ENCODE measurements around the gene GRM7.

Gene GRM7

DNA sequence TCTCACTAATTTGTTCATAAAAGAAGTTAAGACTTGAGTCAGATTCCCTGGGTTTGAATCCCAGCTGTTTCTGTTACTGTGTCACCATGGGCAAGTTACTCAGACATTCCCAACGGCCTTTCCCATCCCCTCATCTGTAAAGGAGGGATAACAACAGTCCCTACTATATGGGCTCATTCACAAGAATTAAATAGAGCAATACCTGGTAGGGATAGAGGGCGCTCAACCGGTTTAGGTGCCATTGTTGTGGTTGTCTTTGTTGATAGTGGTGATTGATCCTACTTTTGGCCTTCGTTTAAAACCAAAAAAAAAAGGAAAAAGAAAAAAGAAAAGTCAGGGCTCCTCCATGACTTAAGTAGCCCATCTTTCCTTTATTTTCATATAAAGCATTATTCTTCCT, 563.1 kb downstream of the GRM7 start:
- no peak overlapping the region for H3K4me2 ChIP-seq (ENCODE audit: low read length)
- H3K4me3 ChIP-seq (ENCODE audit: low read length), result no peak overlapping the region
- H3K27me3 ChIP-seq (ENCODE audit: low read depth, low read length), result no peaks in the 10 kb centered on the region
- H3K9me3 ChIP-seq (ENCODE audit: insufficient read depth, low read length), result no peaks in the 10 kb centered on the region
- H2AFZ ChIP-seq (ENCODE audit: low read depth, low read length), result no peak overlapping the region
- no peak overlapping the region for H3K9ac ChIP-seq (ENCODE audit: low read length)
- H3K4me1 ChIP-seq (ENCODE audit: low read length), result no peaks in the 10 kb centered on the region
- no peaks in the 10 kb centered on the region for H3K79me2 ChIP-seq (ENCODE audit: low read length)
- no peaks in the 10 kb centered on the region for H3K36me3 ChIP-seq (replicated peaks; ENCODE audit: low read depth, low read length)
- TF ChIP-seq EZH2phosphoT487 (IDR thresholded peaks at IDR 0.05; ENCODE audit: low read depth), result no peak
- TF ChIP-seq, protein P1, sequence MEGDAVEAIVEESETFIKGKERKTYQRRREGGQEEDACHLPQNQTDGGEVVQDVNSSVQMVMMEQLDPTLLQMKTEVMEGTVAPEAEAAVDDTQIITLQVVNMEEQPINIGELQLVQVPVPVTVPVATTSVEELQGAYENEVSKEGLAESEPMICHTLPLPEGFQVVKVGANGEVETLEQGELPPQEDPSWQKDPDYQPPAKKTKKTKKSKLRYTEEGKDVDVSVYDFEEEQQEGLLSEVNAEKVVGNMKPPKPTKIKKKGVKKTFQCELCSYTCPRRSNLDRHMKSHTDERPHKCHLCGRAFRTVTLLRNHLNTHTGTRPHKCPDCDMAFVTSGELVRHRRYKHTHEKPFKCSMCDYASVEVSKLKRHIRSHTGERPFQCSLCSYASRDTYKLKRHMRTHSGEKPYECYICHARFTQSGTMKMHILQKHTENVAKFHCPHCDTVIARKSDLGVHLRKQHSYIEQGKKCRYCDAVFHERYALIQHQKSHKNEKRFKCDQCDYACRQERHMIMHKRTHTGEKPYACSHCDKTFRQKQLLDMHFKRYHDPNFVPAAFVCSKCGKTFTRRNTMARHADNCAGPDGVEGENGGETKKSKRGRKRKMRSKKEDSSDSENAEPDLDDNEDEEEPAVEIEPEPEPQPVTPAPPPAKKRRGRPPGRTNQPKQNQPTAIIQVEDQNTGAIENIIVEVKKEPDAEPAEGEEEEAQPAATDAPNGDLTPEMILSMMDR (IDR thresholded peaks at IDR 0.05; ENCODE audit: low read depth, low read length), result no peak
- H3K27ac ChIP-seq (ENCODE audit: low read length), result no peak overlapping the region
- H4K20me1 ChIP-seq (ENCODE audit: insufficient read depth, low read length), result no peaks in the 10 kb centered on the region

DNA sequence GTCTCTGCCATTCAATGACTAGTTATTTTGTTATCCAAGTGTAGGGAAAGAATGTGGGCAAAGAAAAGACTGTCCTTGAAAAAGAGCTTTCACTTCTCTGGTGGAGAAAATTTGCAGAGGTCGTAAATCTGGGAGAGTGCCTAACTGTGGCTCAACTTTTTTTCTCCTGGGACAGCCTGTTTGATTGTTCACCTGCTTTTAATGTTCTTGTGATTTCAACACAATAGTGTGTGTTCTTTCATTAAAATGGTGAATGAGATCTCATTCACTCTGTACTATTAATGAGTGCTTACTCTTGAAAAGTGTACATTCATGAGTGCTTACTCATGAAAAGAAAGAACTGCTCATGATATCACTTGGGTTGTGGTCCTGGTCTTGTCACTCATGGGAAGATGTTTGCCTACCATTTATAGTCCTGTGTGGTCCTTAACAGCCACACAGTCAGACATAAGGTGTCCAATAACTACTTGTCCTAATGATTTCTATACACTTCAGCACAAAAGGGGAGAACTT, 567.3 kb downstream of the GRM7 start:
- Histone ChIP-seq H3K36me3 (replicated peaks; ENCODE audit: low read depth, low read length) (no peaks in the 10 kb centered on the region), H4K20me1 (ENCODE audit: insufficient read depth, low read length) (no peaks in the 10 kb centered on the region), H3K27me3 (ENCODE audit: low read depth, low read length) (no peaks in the 10 kb centered on the region), H3K9ac (ENCODE audit: low read length) (no peak overlapping the region), H3K4me3 (ENCODE audit: low read length) (no peak overlapping the region), H3K79me2 (ENCODE audit: low read length) (no peaks in the 10 kb centered on the region), H3K27ac (ENCODE audit: low read length) (no peak overlapping the region), H3K9me3 (ENCODE audit: insufficient read depth, low read length) (peaks cover 7% of the 10 kb centered on the region), H2AFZ (ENCODE audit: low read depth, low read length) (no peak overlapping the region), H3K4me1 (ENCODE audit: low read length) (no peaks in the 10 kb centered on the region), H3K4me2 (ENCODE audit: low read length) (no peak overlapping the region)
- TF ChIP-seq EZH2phosphoT487 (IDR thresholded peaks at IDR 0.05; ENCODE audit: low read depth), result no peak
- TF ChIP-seq, protein P1 (IDR thresholded peaks at IDR 0.05; ENCODE audit: low read depth, low read length), result no peak

DNA sequence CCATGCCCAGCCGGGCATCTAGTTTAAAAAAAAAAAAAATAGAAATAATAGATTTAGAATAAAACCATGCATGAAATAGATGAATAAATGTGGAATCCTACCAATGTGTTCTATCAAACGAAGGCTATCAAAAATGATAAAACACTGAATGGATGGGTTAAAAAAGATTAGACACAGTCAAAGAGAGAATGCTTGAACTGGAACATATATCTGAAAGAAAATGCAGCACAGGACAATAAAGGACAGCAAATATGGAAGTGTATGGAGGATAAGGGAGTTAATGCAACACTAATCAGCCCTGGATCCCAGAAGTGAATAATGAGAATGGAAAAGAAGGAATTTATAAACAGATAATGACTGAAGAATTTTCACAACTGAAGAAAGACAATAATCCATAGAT, 571.7 kb downstream of the GRM7 start:
- Histone ChIP-seq H3K27me3 (ENCODE audit: low read depth, low read length) (no peaks in the 10 kb centered on the region), H3K36me3 (replicated peaks; ENCODE audit: low read depth, low read length) (no peaks in the 10 kb centered on the region), H3K9me3 (ENCODE audit: insufficient read depth, low read length) (peaks cover 10% of the 10 kb centered on the region), H2AFZ (ENCODE audit: low read depth, low read length) (no peak overlapping the region), H3K4me1 (ENCODE audit: low read length) (no peaks in the 10 kb centered on the region), H3K79me2 (ENCODE audit: low read length) (no peaks in the 10 kb centered on the region), H3K4me3 (ENCODE audit: low read length) (no peak overlapping the region), H4K20me1 (ENCODE audit: insufficient read depth, low read length) (no peaks in the 10 kb centered on the region), H3K4me2 (ENCODE audit: low read length) (no peak overlapping the region), H3K9ac (ENCODE audit: low read length) (no peak overlapping the region), H3K27ac (ENCODE audit: low read length) (no peak overlapping the region)
- TF ChIP-seq, protein P1 (IDR thresholded peaks at IDR 0.05; ENCODE audit: low read depth, low read length), result no peak
- no peak for TF ChIP-seq EZH2phosphoT487 (IDR thresholded peaks at IDR 0.05; ENCODE audit: low read depth)

DNA sequence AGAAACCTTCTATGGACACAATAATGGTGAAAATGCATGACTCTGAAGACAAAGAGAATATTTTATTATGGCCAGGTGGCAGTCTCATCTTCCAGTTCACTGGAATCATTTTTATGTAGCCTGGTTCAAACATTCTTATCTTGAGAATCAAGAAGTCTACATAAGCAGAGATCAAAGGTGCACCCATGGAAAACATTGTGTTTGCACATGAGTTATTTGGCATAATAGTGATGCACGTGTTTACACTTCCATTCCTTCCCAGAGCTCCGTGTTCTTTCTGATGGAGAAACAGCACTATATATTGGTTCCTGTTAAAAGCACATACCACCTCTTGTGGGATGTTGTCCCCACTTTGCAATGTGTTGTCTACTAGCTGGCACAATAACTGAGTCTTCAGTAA, 572.2 kb downstream of the GRM7 start:
- no peak overlapping the region for H3K9ac ChIP-seq (ENCODE audit: low read length)
- H3K4me3 ChIP-seq (ENCODE audit: low read length), result no peak overlapping the region
- no peak overlapping the region for H2AFZ ChIP-seq (ENCODE audit: low read depth, low read length)
- no peak overlapping the region for H3K4me2 ChIP-seq (ENCODE audit: low read length)
- peaks cover 10% of the 10 kb centered on the region for H3K9me3 ChIP-seq (ENCODE audit: insufficient read depth, low read length)
- no peaks in the 10 kb centered on the region for H3K27me3 ChIP-seq (ENCODE audit: low read depth, low read length)
- H3K36me3 ChIP-seq (replicated peaks; ENCODE audit: low read depth, low read length), result no peaks in the 10 kb centered on the region
- no peaks in the 10 kb centered on the region for H3K79me2 ChIP-seq (ENCODE audit: low read length)
- H3K4me1 ChIP-seq (ENCODE audit: low read length), result no peaks in the 10 kb centered on the region
- H3K27ac ChIP-seq (ENCODE audit: low read length), result no peak overlapping the region
- no peaks in the 10 kb centered on the region for H4K20me1 ChIP-seq (ENCODE audit: insufficient read depth, low read length)
- TF ChIP-seq, protein P1 (IDR thresholded peaks at IDR 0.05; ENCODE audit: low read depth, low read length), result no peak
- TF ChIP-seq EZH2phosphoT487 (IDR thresholded peaks at IDR 0.05; ENCODE audit: low read depth), result no peak
